Stimulated activated CD4-positive, alpha-beta T cell treated with anti-CD3 and anti-CD28 coated beads, Interleukin-12 subunit alpha, Interleukin-12 subunit beta, amount 100 ng/mL, for 24 hours (primary cell): Measurements from ENCODE around the gene DENND5B.
"Not testable (repeated sequence)": the region's sequence is repeated elsewhere in the genome, so short reads cannot be mapped to it uniquely, and the experiment has no call there.

Experiments
- DNase-seq, 2 experiments: peaks; one replicate each; pipeline ENCODE4 v3.0.0-alpha.2; 2020; ENCODE audit warnings: low read depth in 2 of 2

Gene DENND5B

GRCh38 chr12:31557707-31558106, 33.2 kb downstream of the DENND5B start:
- DNase-seq = no peak

- DNase-seq = not testable (repeated sequence)
Observed at GRCh38 chr12:31555466-31555865, 35.5 kb downstream of the DENND5B start.

GRCh38 chr12:31550590-31550989, 40.3 kb downstream of the DENND5B start:
- DNase-seq = not testable (repeated sequence)

- no peak for DNase-seq
Observed at GRCh38 chr12:31536672-31537071, 54.3 kb downstream of the DENND5B start.

GRCh38 chr12:31533470-31533869, 57.5 kb downstream of the DENND5B start:
- DNase-seq = no peak

GRCh38 chr12:31531893-31532292, 59.0 kb downstream of the DENND5B start:
- DNase-seq = no peak

- DNase-seq = no peak
Observed at GRCh38 chr12:31528095-31528494, 62.8 kb downstream of the DENND5B start.

GRCh38 chr12:31527083-31527482, 63.9 kb downstream of the DENND5B start:
- DNase-seq = no peak

- DNase-seq = no peak
Observed at GRCh38 chr12:31526158-31526546, 64.8 kb downstream of the DENND5B start.

GRCh38 chr12:31525496-31526157, 65.3 kb downstream of the DENND5B start:
- DNase-seq = no peak

GRCh38 chr12:31524791-31525495, 66.0 kb downstream of the DENND5B start:
- no peak for DNase-seq

GRCh38 chr12:31523306-31523705, 67.6 kb downstream of the DENND5B start:
- no peak for DNase-seq

GRCh38 chr12:31522607-31523006, 68.3 kb downstream of the DENND5B start:
- DNase-seq = no peak

GRCh38 chr12:31521964-31522363, 69.0 kb downstream of the DENND5B start:
- DNase-seq = no peak

GRCh38 chr12:31519511-31519910, 71.4 kb downstream of the DENND5B start:
- no peak for DNase-seq

- no peak for DNase-seq
Observed at GRCh38 chr12:31518680-31519227, 72.2 kb downstream of the DENND5B start.

- no peak for DNase-seq
Observed at GRCh38 chr12:31517994-31518393, 72.9 kb downstream of the DENND5B start.

GRCh38 chr12:31516702-31517101, 74.2 kb downstream of the DENND5B start:
- DNase-seq = no peak

- no peak for DNase-seq
Observed at GRCh38 chr12:31514912-31515311, 76.0 kb downstream of the DENND5B start.

GRCh38 chr12:31510034-31510433, 80.9 kb downstream of the DENND5B start:
- no peak for DNase-seq

- DNase-seq = no peak
Observed at GRCh38 chr12:31508436-31509150, 82.3 kb downstream of the DENND5B start.

- no peak for DNase-seq
Observed at GRCh38 chr12:31507966-31508365, 83.0 kb downstream of the DENND5B start.
